Immature natural killer cell (primary cell): ENCODE measurements around the gene KDM2A. TPM values are rescaled to one million over a fixed set of nuclear protein-coding genes. Genes with fewer than 3 reads are reported as not detected.

Source experiments
- DNase-seq, 3 donors: peaks; one replicate each; pipeline ENCODE4 v3.0.0; 2022; ENCODE audit warnings: mixed read lengths in 1 of 3
- H3K27ac Mint-ChIP-seq, 6 donors: one replicate each; pipeline ENCODE4 v1.8.0; 2020; ENCODE audit warnings: mixed read lengths in 6 of 6, mild to moderate bottlenecking in 5 of 6, inconsistent platforms in 4 of 6, moderate library complexity in 3 of 6
- H3K27me3 Mint-ChIP-seq, 3 donors: one replicate each; pipeline ENCODE4 v1.8.0; 2020 to 2021; ENCODE audit warnings: low read depth in 3 of 3, mild to moderate bottlenecking in 3 of 3, mixed read lengths in 3 of 3, moderate library complexity in 3 of 3, inconsistent platforms in 1 of 3
- H3K36me3 Mint-ChIP-seq, 3 donors: one replicate each; pipeline ENCODE4 v1.8.0; 2020; ENCODE audit warnings: mixed read lengths in 3 of 3, inconsistent platforms in 2 of 3, mild to moderate bottlenecking in 2 of 3
- H3K4me1 Mint-ChIP-seq, 2 donors: one replicate each; pipeline ENCODE4 v1.8.0; 2020; ENCODE audit warnings: inconsistent platforms in 2 of 2, mild to moderate bottlenecking in 2 of 2, mixed read lengths in 2 of 2, moderate library complexity in 1 of 2
- H3K4me3 Mint-ChIP-seq, 5 donors: one replicate each; pipeline ENCODE4 v1.8.0; 2020; ENCODE audit warnings: mild to moderate bottlenecking in 5 of 5, mixed read lengths in 5 of 5, inconsistent platforms in 3 of 5, moderate library complexity in 3 of 5
- H3K9me3 Mint-ChIP-seq, 6 donors: one replicate each; pipeline ENCODE4 v1.8.0; 2020; ENCODE audit warnings: mild to moderate bottlenecking in 6 of 6, mixed read lengths in 6 of 6, inconsistent platforms in 4 of 6, moderate library complexity in 3 of 6
- polyA plus RNA-seq, 3 donors: library from polyadenylated mRNA; unstranded; fragments of 300-500 nt; fragmentation: Illumina TruSeq; gene quantifications; one replicate each; pipeline ENCODE4 v1.2.3, GENCODE V29; 2021

KDM2A gene
- polyA plus RNA-seq, 3 donors from 2014 or later, result 3.8 to 16.6 (median 6.8) TPM

DNA sequence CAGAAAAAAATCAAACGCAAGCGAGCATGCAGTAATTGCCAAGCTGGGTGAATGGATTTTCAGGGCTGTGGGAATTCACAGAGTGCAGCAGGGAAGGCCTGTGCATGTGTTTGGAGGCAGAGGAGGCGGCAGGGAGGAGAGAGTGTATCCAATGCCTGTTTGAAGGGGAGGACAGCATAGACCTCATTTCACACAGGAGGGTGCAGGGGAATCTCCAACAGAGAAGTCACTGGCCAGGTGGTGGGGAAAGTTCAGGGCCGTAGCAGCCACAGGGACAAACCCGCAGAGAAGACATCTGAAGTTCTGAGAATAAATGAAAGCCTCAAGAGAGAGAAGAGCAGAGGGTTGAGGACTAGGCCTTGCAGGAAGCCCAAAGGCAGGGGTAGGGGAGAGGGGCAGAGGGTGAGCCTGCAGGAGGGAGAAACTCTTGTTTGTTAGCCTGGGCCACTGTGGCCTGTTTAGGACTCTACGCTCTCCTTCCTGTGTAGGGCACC lies 19.2 kb upstream of the KDM2A start:
- DNase-seq, result no peak
- Mint-ChIP-seq H3K4me1 (peaks cover 15 to 16% of the 10 kb centered on the region in 2 donors), H3K9me3 (no peaks in the 10 kb centered on the region), H3K4me3 (no peak overlapping the region), H3K27ac (peak overlapping the region; percentile 43 to 85 (median 68)), H3K36me3 (peaks cover 0 to 5% (median 0%) of the 10 kb centered on the region in 3 donors), H3K27me3 (no peaks in the 10 kb centered on the region)

DNA sequence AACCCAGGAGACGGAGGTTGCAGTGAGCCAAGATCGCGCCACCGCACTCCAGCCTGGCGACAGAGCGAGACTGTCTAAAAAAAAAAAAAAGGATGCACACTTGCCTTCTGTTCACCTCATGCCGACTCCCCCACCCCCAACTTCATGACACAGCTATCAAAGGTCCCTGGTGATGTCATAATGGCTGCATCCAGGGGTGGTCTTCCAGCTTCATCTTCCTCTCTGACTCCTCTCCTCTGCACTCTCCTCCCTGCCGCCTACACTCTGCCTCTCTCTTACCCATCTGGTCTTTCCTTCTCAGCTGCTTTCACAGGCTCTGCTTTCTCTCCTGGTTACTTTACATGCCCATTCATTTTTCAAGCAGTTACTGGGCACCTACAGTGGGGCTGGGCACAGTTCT lies 16.4 kb upstream of the KDM2A start:
- no peak for DNase-seq
- H3K27ac Mint-ChIP-seq, result no peak overlapping the region
- H3K36me3 Mint-ChIP-seq, result peaks cover 0 to 5% (median 0%) of the 10 kb centered on the region in 3 donors
- H3K4me3 Mint-ChIP-seq, result no peak overlapping the region
- H3K27me3 Mint-ChIP-seq, result no peaks in the 10 kb centered on the region
- H3K4me1 Mint-ChIP-seq, result peaks cover 15 to 16% of the 10 kb centered on the region in 2 donors
- H3K9me3 Mint-ChIP-seq, result no peaks in the 10 kb centered on the region

DNA sequence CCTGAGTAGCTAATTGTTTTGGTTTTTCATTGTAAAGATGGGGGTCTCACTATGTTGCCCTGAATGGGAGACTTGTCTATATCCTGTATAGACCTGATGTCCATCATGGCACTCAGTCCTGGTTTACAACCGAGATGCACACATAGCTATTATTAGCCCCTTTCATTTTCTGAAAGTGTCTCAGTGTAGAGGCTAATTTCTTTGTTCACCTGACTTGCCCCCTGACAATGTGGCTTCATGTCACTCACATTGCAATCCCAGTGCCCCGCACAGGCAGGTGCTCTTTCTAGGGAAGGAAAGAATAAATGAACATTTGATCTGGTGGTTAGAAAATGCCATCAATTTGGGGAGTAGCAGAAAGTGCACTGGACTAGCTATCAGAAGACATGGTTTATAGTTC lies 13.1 kb upstream of the KDM2A start:
- Mint-ChIP-seq H3K4me1 (peaks cover 5 to 7% of the 10 kb centered on the region in 2 donors), H3K27ac (no peak overlapping the region), H3K9me3 (no peaks in the 10 kb centered on the region), H3K27me3 (peaks cover 0 to 1% (median 0%) of the 10 kb centered on the region in 3 donors), H3K4me3 (no peak overlapping the region), H3K36me3 (no peaks in the 10 kb centered on the region)
- DNase-seq, result no peak

DNA sequence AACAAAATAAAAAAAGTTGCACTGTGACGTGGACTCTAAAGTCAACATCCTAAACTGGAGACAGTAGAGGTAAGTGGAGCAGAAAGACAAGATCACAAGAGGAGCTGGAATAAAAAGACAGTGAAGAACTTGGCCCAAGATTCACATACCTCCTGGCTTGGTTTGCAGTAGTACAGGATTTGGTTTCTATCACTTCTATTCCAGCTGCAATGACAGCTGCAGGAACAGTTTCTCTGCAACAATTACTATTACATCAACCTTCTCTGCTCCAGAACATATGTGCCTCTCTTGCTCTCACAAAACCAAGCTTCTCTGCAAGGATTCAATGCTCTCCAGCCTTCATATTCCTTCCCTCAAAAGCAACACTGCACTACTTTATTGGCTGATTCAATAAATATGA lies 7.8 kb upstream of the KDM2A start:
- Mint-ChIP-seq H3K4me3 (no peak overlapping the region), H3K27ac (peak overlapping the region in 1 of 6 donors; percentile 35), H3K9me3 (no peaks in the 10 kb centered on the region), H3K27me3 (peaks cover 0 to 3% (median 1%) of the 10 kb centered on the region in 3 donors), H3K4me1 (peaks cover 9 to 15% of the 10 kb centered on the region in 2 donors), H3K36me3 (peaks cover 0 to 3% (median 0%) of the 10 kb centered on the region in 3 donors)
- no peak for DNase-seq

DNA sequence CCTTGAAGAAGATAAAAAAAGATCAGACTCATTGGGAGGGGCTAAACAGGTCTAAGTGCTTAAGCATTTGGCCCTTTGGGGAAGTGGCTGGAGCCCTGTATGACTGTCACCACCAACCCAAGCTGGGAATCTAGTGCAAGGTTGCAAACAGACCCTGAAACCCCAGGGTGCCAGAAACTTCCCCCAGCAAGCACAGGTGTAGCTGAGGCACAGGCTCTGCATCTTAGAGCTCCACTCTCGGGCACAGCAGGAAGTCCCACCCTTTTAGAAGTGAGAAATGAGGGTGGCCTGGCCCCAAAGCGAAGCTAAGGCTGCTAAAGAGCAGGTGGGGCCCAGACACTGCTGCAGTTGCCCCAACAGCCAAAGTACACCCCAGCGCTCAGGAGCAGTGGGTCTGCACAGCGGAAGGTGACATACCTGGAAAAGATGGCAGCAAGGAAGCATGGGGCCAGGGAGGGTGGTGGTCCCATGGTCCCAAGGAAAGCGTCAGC lies 5.8 kb upstream of the KDM2A start:
- Mint-ChIP-seq H3K4me3 (peak overlapping the region; percentile 63 to 87 (median 80)), H3K27ac (peak overlapping the region; percentile 71 to 98 (median 92)), H3K36me3 (peaks cover 0 to 3% (median 0%) of the 10 kb centered on the region in 3 donors), H3K9me3 (no peaks in the 10 kb centered on the region), H3K4me1 (peaks cover 21 to 22% of the 10 kb centered on the region in 2 donors), H3K27me3 (peaks cover 0 to 3% (median 1%) of the 10 kb centered on the region in 3 donors)
- peak; percentile 31 to 51 (median 41) for DNase-seq

DNA sequence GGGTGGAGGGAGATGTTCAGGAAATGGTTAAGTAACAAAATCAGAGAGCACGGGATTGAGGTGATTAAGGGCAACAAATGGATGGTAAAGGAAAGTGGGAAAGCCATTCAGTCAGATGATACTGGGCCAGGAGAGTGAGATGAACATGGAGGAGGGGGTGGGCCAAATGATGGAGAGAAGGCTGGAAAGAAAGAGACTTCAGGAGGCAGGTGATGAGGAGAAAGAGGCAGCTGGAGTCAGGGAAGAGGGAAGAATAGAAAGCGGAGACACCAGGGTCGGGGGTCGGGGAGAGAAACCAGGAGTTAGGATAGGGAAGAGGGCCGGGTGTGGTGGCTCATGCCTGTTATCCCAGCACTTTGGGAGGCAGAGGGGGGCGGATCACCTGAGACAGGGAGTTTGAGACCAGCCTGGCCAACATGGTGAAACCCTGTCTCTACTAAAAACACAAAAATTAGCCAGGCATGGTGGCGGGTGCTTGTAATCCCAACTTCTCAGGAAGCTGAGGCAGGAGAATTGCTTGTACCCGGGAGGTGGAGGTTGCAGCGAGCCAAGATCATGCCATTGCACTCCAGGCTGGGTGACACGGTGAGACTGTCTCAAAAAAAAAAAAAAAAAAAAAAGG lies 4.7 kb upstream of the KDM2A start:
- Mint-ChIP-seq H3K9me3 (no peaks in the 10 kb centered on the region), H3K36me3 (peaks cover 0 to 3% (median 0%) of the 10 kb centered on the region in 3 donors), H3K27ac (peak overlapping the region in 1 of 6 donors; percentile 22), H3K27me3 (peaks cover 2 to 6% (median 4%) of the 10 kb centered on the region in 3 donors), H3K4me1 (peaks cover 21 to 22% of the 10 kb centered on the region in 2 donors), H3K4me3 (peak overlapping the region in 1 of 5 donors; percentile 35)
- no peak for DNase-seq

DNA sequence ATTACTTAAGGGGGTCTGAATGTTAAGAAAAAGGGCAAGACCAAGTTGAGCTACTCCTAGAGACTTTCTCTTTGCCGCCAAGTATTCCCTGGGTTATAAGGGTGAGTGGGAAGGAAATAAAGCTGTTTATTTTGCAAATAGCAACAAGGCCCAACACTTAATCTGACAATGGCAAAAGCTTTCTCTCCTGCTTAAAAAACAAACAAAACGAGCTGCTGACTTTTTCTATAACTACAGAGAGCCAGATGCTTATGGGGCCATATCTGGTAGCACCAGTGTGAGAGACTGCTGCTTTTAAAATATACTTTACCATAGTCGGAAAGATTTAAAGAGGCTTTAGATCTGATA lies 2.3 kb upstream of the KDM2A start:
- H3K9me3 Mint-ChIP-seq, result no peaks in the 10 kb centered on the region
- DNase-seq, result no peak
- H3K36me3 Mint-ChIP-seq, result peaks cover 0 to 3% (median 0%) of the 10 kb centered on the region in 3 donors
- H3K27ac Mint-ChIP-seq, result peak overlapping the region; percentile 17 to 93 (median 38)
- peak overlapping the region; percentile 26 to 89 (median 87) for H3K4me3 Mint-ChIP-seq
- H3K4me1 Mint-ChIP-seq, result peaks cover 39 to 40% of the 10 kb centered on the region in 2 donors
- H3K27me3 Mint-ChIP-seq, result peaks cover 7 to 13% (median 7%) of the 10 kb centered on the region in 3 donors

DNA sequence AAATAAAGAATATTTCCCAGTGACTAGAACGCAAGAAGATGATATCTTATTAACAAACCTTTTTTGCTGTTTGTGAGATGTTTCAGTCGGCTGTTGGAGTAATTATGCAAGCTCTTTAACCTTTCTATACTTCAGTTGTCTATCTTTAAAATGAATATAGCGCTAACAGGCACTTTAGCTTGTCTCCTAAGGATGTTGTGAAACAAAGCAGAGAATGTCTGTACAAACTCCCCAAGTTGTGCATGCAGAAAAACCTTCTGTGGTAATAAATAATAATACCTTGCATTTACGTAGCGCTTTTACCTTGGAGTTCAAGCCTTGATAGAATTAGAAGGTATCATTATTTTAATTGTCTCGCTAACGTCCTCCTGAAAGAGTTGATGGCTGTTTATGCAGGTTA lies 1.9 kb upstream of the KDM2A start:
- H3K36me3 Mint-ChIP-seq, result peaks cover 0 to 3% (median 0%) of the 10 kb centered on the region in 3 donors
- H3K4me1 Mint-ChIP-seq, result peaks cover 43 to 44% of the 10 kb centered on the region in 2 donors
- peak overlapping the region; percentile 86 to 89 (median 87) for H3K4me3 Mint-ChIP-seq
- no peak for DNase-seq
- no peaks in the 10 kb centered on the region for H3K9me3 Mint-ChIP-seq
- peak overlapping the region; percentile 82 to 96 (median 93) for H3K27ac Mint-ChIP-seq
- H3K27me3 Mint-ChIP-seq, result peaks cover 7 to 13% (median 7%) of the 10 kb centered on the region in 3 donors

DNA sequence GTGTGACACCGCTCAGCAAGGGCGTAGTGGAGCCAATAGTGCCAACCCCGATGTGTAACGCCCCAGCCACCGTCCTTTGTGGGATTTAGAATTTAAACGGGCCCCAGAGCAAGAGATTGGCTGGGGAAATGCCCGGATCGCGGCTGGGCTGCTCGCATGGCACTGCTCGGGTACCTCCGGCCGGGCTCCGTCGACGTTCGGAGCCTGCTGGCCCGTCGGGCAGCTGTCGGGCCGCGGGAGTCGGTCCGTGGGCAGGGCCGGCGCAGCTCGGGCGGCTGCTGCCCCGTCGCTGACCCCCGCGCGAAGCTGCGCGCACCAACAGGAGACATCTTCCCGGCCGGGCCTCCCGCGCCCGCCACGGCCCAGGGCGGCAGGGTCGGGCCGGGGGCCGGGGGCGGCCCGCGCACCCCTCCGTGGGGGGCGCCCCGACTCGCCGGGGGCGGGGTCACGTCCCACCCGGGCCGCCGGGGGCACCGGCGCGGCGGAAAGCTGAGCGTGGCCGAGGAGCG lies 1.3 kb upstream of the KDM2A start:
- DNase-seq, result peak; percentile 30 to 38 (median 37)
- peaks cover 43 to 45% of the 10 kb centered on the region in 2 donors for H3K4me1 Mint-ChIP-seq
- H3K27me3 Mint-ChIP-seq, result peaks cover 7 to 13% (median 7%) of the 10 kb centered on the region in 3 donors
- peak overlapping the region; percentile 86 to 89 (median 87) for H3K4me3 Mint-ChIP-seq
- no peaks in the 10 kb centered on the region for H3K9me3 Mint-ChIP-seq
- peaks cover 0 to 3% (median 0%) of the 10 kb centered on the region in 3 donors for H3K36me3 Mint-ChIP-seq
- H3K27ac Mint-ChIP-seq, result peak overlapping the region; percentile 82 to 96 (median 93)

DNA sequence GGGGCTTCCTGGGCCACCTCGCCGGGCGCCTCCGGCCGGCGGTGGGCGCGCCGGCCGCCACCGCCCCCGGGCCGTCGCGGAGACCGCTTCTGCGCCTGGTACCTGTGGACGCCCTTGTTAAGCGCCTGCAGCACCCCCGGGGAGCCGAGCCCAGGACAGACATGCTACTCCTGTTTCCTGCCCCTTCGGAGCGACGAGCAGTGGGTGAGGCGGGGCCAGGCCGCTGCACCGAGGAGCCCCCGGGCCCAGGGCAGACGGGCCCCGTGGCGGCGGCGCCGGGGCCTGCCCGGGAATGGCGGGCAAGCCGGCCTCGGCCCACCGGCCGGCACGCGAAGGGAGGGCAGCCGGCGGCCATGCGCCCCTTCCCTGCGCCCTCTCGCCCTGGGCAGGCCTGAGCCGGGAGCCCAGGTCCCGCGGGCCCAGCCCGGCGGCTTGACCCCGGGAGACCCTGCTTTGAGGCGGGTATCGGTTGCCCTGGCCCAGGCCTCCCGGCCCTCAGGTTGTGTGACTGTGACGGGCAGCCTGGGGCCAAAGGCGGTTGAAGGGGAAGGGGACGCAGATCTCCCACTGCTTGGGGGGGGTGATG lies 789 bp upstream of the KDM2A start:
- no peaks in the 10 kb centered on the region for H3K9me3 Mint-ChIP-seq
- peaks cover 38 to 45% of the 10 kb centered on the region in 2 donors for H3K4me1 Mint-ChIP-seq
- peak overlapping the region; percentile 55 to 89 (median 76) for H3K27ac Mint-ChIP-seq
- peak overlapping the region in 3 of 5 donors; percentile 55 to 86 (median 86) for H3K4me3 Mint-ChIP-seq
- H3K27me3 Mint-ChIP-seq, result peaks cover 7 to 11% (median 7%) of the 10 kb centered on the region in 3 donors
- H3K36me3 Mint-ChIP-seq, result peaks cover 0 to 3% (median under 1%) of the 10 kb centered on the region in 3 donors
- DNase-seq, result peak; percentile 54 to 64 (median 59)

DNA sequence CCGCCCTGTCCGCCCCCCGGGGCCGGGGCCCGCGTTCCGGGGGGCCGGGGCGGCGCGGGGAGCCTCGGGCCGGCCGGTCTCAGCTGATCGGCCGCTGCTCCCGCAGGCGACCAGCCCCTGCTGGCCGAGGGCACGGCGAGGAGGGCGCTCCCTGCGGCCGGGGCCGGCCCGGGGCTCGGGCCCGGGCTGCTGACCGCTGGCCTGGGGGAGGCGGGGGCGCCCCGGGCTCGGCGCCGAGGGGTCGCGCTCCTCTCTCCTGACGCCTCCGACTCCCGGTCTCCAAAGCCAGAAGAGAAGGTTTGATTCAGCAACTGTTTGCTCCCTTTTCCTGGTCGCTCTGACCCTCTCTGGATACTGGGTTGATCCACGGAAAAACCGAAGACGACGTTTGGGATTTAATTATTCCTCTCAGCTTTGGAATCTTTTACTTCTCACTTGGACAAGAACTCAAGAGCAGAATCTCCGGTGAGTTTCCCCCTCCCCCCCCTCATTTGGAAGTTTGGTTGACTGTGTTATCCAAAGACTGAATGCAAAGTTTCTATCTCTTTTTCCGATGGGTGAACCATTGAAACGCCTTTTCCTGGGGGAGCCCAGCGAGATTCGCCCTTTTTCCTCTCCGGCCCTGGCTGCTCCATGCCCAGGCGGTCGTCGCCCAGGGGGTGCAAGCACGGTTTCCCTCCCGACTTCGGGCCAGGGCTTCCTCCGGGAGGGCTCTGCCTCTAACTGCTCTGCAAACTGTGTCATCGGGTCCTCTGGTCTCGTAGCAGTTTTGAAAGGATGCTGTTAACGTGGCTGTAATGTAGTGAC lies 725 bp downstream of the KDM2A start:
- DNase-seq, result peak; percentile 7 to 24 (median 15)
- Mint-ChIP-seq H3K9me3 (no peaks in the 10 kb centered on the region), H3K27me3 (peaks cover 7 to 10% (median 7%) of the 10 kb centered on the region in 3 donors), H3K4me1 (peaks cover 32 to 44% of the 10 kb centered on the region in 2 donors), H3K27ac (peak overlapping the region; percentile 90 to 97 (median 92)), H3K4me3 (peak overlapping the region; percentile 90 to 98 (median 95)), H3K36me3 (peaks cover 0 to 5% (median 0%) of the 10 kb centered on the region in 3 donors)

DNA sequence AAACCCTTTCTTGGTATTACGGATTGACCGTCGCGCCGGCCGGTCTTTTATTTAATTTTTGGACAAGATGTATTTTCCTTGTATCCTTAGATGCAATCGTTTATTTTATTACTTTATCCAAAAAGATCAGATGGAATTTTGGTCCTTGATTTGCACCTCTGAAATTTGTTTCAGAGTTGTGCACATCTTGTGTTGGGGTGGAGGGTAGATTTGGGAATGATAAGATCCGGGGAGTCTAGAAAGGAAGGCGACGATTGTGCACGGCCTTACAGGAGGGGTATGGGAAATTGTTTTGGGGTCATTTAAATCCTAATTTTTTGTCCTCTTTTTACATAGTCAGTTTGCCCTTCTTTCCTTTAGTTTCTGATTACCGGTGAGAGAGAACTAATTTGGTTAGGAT lies 1.4 kb downstream of the KDM2A start:
- peaks cover 0 to 5% (median 0%) of the 10 kb centered on the region in 3 donors for H3K36me3 Mint-ChIP-seq
- H3K9me3 Mint-ChIP-seq, result no peaks in the 10 kb centered on the region
- peak overlapping the region; percentile 90 to 97 (median 92) for H3K27ac Mint-ChIP-seq
- H3K4me1 Mint-ChIP-seq, result peaks cover 33 to 44% of the 10 kb centered on the region in 2 donors
- H3K4me3 Mint-ChIP-seq, result peak overlapping the region; percentile 90 to 98 (median 95)
- no peak for DNase-seq
- peaks cover 7 to 10% (median 7%) of the 10 kb centered on the region in 3 donors for H3K27me3 Mint-ChIP-seq
